OCI-LY7 (cell line): ENCODE data around the gene CELF1. TPM values are rescaled to one million over a fixed set of nuclear protein-coding genes. Genes with fewer than 3 reads are reported as not detected.

Experiments
- BruUV-seq: library from RNA; stranded (reverse); fragments of 400-500 nt; replicated peaks from 2 replicates; lab custom pipeline; 2021; lab: Mats Ljungman, UMichigan
- CTCF ChIA-PET: fragments of 300-600 bp; sonication (Branson Sonifier 250); formaldehyde crosslinking; loops from one replicate; lab custom pipeline; 2022; ENCODE audit warnings: antibody characterized with exemption; ENCODE audit not compliant: unreplicated experiment; lab: Charles Lee
- POLR2A ChIA-PET: fragments of 300-600 bp; sonication (Branson Sonifier 250); formaldehyde crosslinking; loops from one replicate; lab custom pipeline; 2022; ENCODE audit warnings: antibody characterized with exemption; lab: Charles Lee
- DNase-seq: peaks from one replicate; pipeline ENCODE4 v3.0.0-alpha.2; 2015; ENCODE audit warnings: low spot score
- H2AFZ ChIP-seq: fragments of 200-600 bp; sonication (generic), shearing (Covaris generic); 2 replicates; pipeline ENCODE4 v1.6.1; 2014; ENCODE audit warnings: mild to moderate bottlenecking, antibody characterized with exemption, low read length, moderate library complexity
- H3K27ac ChIP-seq: fragments of 200-600 bp; sonication (generic); 2 replicates; pipeline ENCODE4 v1.5.1; 2014; ENCODE audit warnings: mixed run types, low read depth, mild to moderate bottlenecking, moderate library complexity, low read length, inconsistent platforms; ENCODE audit not compliant: poor library complexity, severe bottlenecking
- H3K36me3 ChIP-seq: fragments of 200-600 bp; sonication (generic); 2 replicates; pipeline ENCODE4 v1.6.1; 2014; ENCODE audit warnings: mild to moderate bottlenecking, antibody characterized with exemption, low read length, moderate library complexity, mixed read lengths; ENCODE audit not compliant: insufficient read depth
- H3K4me1 ChIP-seq: fragments of 200-600 bp; sonication (generic); 2 replicates; pipeline ENCODE4 v1.5.1; 2014; ENCODE audit warnings: mild to moderate bottlenecking, low read length; ENCODE audit not compliant: insufficient read depth, poor library complexity, severe bottlenecking
- H3K4me2 ChIP-seq: fragments of 200-600 bp; sonication (generic); 2 replicates; pipeline ENCODE4 v1.6.1; 2014; ENCODE audit warnings: mild to moderate bottlenecking, low read length
- H3K4me3 ChIP-seq: fragments of 200-600 bp; sonication (generic); 2 replicates; pipeline ENCODE4 v1.5.1; 2014; ENCODE audit warnings: mild to moderate bottlenecking, low read depth, low read length; ENCODE audit not compliant: poor library complexity, severe bottlenecking
- H3K79me2 ChIP-seq: fragments of 200-600 bp; sonication (generic); 2 replicates; pipeline ENCODE4 v1.6.1; 2016; ENCODE audit warnings: low read depth, mild to moderate bottlenecking, low read length, moderate library complexity, mixed read lengths; ENCODE audit not compliant: insufficient read depth
- H3K9me2 ChIP-seq: fragments of 200-600 bp; sonication (generic); 2 replicates; pipeline ENCODE4 v1.6.1; 2016; ENCODE audit warnings: mild to moderate bottlenecking, low read length, mixed read lengths; ENCODE audit not compliant: insufficient read depth
- H3K9me3 ChIP-seq: fragments of 200-600 bp; sonication (generic); 2 replicates; pipeline ENCODE4 v1.6.1; 2014; ENCODE audit warnings: mild to moderate bottlenecking, mixed run types, low read length, mixed read lengths
- H4K20me1 ChIP-seq: fragments of 200-600 bp; sonication (generic); 2 replicates; pipeline ENCODE4 v1.6.1; 2014; ENCODE audit warnings: mild to moderate bottlenecking, antibody characterized with exemption, low read length, moderate library complexity, mixed read lengths; ENCODE audit not compliant: insufficient read depth
- CTCF ChIP-seq: fragments of 200-600 bp; sonication (generic); conservative IDR thresholded peaks from 2 replicates; pipeline ENCODE4 v1.5.1; 2014; ENCODE audit warnings: mild to moderate bottlenecking, antibody characterized with exemption, low read length, moderate library complexity, mixed read lengths
- EZH2phosphoT487 ChIP-seq: fragments of 200-600 bp; sonication (generic); IDR thresholded peaks from 2 replicates; pipeline ENCODE4 v1.6.1; 2018; ENCODE audit warnings: low read depth, borderline replicate concordance, mild to moderate bottlenecking, mixed run types, antibody characterized with exemption, low read length, moderate library complexity, mixed read lengths
- intact Hi-C: fragments of 100-400 bp; cut with micrococcal nuclease; formaldehyde crosslinking; loops from one replicate; pipeline ENCODE4 v1.10.0; 2022; ENCODE audit not compliant: unreplicated experiment
- total RNA-seq, 2 experiments: library from RNA; depleted of rRNA in 1 of 2; stranded (reverse); fragments of >200 nt in 1 of 2; shearing (Covaris generic) in 1 of 2; gene quantifications; 2 replicates each; pipeline ENCODE4 v1.2.3, GENCODE V29; 2014 to 2022

Gene CELF1
- total RNA-seq, 2 experiments from 2014 or later, result 87.4 to 143 TPM

GRCh38 chr11:47541070-47541469, 11.9 kb downstream of the CELF1 start:
- peaks cover 5% of the 10 kb centered on the region; the same call in 1 of the 2 replicates for H4K20me1 ChIP-seq
- H3K4me2 ChIP-seq, result no peak overlapping the region
- CTCF ChIA-PET, result interaction anchor here (0.9 kb wide), 1 partner anchor 10 kb away, joined by 3 read pairs; no protein-coding TSS in a partner anchor
- H3K36me3 ChIP-seq, result peaks cover 67% of the 10 kb centered on the region
- DNase-seq, result no peak
- intact Hi-C loops, result no loop called here
- H3K27ac ChIP-seq, result no peak overlapping the region
- H3K4me1 ChIP-seq, result peaks cover 5% of the 10 kb centered on the region
- no peak overlapping the region for H3K4me3 ChIP-seq
- no peak for TF ChIP-seq CTCF
- no peak for TF ChIP-seq EZH2phosphoT487
- peaks cover 96% of the 10 kb centered on the region for H3K79me2 ChIP-seq
- no peak overlapping the region for H2AFZ ChIP-seq
- BruUV-seq, result no TSS peak
- POLR2A ChIA-PET, result no interaction called here
- H3K9me3 ChIP-seq, result no peaks in the 10 kb centered on the region
- H3K9me2 ChIP-seq, result no peaks in the 10 kb centered on the region

DNA sequence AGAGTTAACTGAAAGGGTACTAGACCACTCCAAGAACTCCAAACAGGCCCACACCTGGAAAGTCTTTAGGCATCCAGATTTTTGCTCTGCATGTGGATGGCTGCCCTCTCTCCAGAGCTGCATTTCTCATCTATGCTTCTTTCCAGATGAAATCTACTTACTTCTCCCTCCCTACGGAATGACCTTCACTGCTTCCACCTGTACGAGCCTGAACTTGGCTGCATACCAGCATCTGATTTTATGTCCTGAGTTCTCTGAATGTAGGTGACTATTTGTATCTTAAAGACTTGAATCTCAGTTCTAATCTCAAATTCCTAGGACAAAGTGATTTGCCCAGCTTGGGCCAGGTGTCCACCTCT, 13.3 kb downstream of the CELF1 start:
- POLR2A ChIA-PET, result interaction anchor here (0.8 to 1.7 kb wide), 7 partner anchors 8 to 839 kb away, joined by 3 to 4 read pairs (median 4); partner anchors contain the start of gene ZNF408
- Histone ChIP-seq H3K9me2 (no peaks in the 10 kb centered on the region), H3K4me3 (no peak overlapping the region), H3K9me3 (no peaks in the 10 kb centered on the region), H4K20me1 (peaks cover 5% of the 10 kb centered on the region; the same call in 1 of the 2 replicates), H3K4me2 (no peak overlapping the region), H2AFZ (no peak overlapping the region), H3K79me2 (peaks cover 99% of the 10 kb centered on the region), H3K27ac (no peak overlapping the region), H3K4me1 (peaks cover 5% of the 10 kb centered on the region), H3K36me3 (peaks cover 69% of the 10 kb centered on the region)
- CTCF ChIA-PET, result interaction anchor here (0.5 kb wide), 1 partner anchor 1691 kb away, joined by 3 read pairs; no protein-coding TSS in a partner anchor
- TF ChIP-seq CTCF (no peak), EZH2phosphoT487 (no peak)
- DNase-seq, result no peak
- BruUV-seq, result no TSS peak
- intact Hi-C loops, result no loop called here

- Histone ChIP-seq H3K36me3 (peaks cover 71% of the 10 kb centered on the region), H3K9me2 (no peaks in the 10 kb centered on the region), H3K4me1 (no peaks in the 10 kb centered on the region), H3K4me2 (no peak overlapping the region), H2AFZ (no peak overlapping the region), H3K27ac (no peak overlapping the region), H3K79me2 (peaks cover 99% of the 10 kb centered on the region), H3K9me3 (no peaks in the 10 kb centered on the region), H4K20me1 (peaks cover 5% of the 10 kb centered on the region; the same call in 1 of the 2 replicates), H3K4me3 (no peak overlapping the region)
- TSS peak; percentile 29 for BruUV-seq
- CTCF ChIA-PET, result no interaction called here
- intact Hi-C loops, result no loop called here
- TF ChIP-seq EZH2phosphoT487, result no peak
- no peak for TF ChIP-seq CTCF
- POLR2A ChIA-PET, result interaction anchor here (0.6 to 1.7 kb wide), 9 partner anchors 7 to 838 kb away, joined by 3 to 4 read pairs (median 3); partner anchors contain the start of gene ZNF408
- no peak for DNase-seq
Measured at GRCh38 chr11:47538741-47539565, 14.0 kb downstream of the CELF1 start.
